Coronary artery (tissue), 2 donors: ENCODE measurements around the gene SLC48A1.

Experiments used
- DNase-seq: peaks from one replicate; pipeline ENCODE4 v3.0.0-alpha.2; 2017; ENCODE audit warnings: low spot score
- H3K27ac ChIP-seq, 2 donors: fragments of 200-600 bp; sonication (generic); one replicate each; pipeline ENCODE4 v1.5.1; 2016 to 2019
- H3K4me3 ChIP-seq: fragments of 200-600 bp; sonication (generic); 2 replicates; pipeline ENCODE4 v1.5.1; 2016; ENCODE audit warnings: mild to moderate bottlenecking, moderate library complexity
- TF ChIP-seq, protein P1 (sequence below): fragments of 200-600 bp; sonication (generic); IDR thresholded peaks from one replicate; pipeline ENCODE4 v1.5.1; 2019; ENCODE audit warnings: antibody characterized with exemption

The SLC48A1 gene

GRCh38 chr12:47747126-47747525, 25.9 kb upstream of the SLC48A1 start:
- DNase-seq = no peak
- Histone ChIP-seq H3K27ac (no peak overlapping the region), H3K4me3 (no peak overlapping the region)
- TF ChIP-seq, protein P1, sequence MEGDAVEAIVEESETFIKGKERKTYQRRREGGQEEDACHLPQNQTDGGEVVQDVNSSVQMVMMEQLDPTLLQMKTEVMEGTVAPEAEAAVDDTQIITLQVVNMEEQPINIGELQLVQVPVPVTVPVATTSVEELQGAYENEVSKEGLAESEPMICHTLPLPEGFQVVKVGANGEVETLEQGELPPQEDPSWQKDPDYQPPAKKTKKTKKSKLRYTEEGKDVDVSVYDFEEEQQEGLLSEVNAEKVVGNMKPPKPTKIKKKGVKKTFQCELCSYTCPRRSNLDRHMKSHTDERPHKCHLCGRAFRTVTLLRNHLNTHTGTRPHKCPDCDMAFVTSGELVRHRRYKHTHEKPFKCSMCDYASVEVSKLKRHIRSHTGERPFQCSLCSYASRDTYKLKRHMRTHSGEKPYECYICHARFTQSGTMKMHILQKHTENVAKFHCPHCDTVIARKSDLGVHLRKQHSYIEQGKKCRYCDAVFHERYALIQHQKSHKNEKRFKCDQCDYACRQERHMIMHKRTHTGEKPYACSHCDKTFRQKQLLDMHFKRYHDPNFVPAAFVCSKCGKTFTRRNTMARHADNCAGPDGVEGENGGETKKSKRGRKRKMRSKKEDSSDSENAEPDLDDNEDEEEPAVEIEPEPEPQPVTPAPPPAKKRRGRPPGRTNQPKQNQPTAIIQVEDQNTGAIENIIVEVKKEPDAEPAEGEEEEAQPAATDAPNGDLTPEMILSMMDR = no peak

GRCh38 chr12:47747596-47748506, 25.2 kb upstream of the SLC48A1 start:
- DNase-seq = no peak
- Histone ChIP-seq H3K27ac (no peak overlapping the region), H3K4me3 (no peak overlapping the region)
- TF ChIP-seq, protein P1 = no peak

GRCh38 chr12:47748507-47748828, 24.6 kb upstream of the SLC48A1 start:
- no peak for DNase-seq
- H3K4me3 ChIP-seq = no peak overlapping the region
- H3K27ac ChIP-seq = no peak overlapping the region
- TF ChIP-seq, protein P1 = no peak

DNA sequence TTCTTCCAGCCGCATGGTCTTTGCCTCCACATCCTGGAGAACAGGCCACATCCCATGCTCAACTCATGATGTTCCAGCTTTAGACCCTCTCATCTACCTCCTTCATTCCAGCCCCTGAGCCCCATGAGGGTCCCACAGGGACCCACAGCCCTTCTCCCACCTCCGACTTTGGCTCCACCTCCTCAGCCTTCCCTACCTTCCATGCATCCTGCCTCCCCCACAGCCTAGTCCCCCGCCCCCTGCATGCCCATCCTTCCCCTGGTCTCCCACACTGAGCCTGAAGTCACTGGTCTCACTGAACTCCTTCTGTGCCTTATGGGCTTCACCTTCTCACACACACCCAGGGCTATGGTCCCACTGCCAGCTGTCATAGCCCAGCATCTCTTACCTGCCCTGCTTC, 24.1 kb upstream of the SLC48A1 start:
- no peak overlapping the region for H3K27ac ChIP-seq
- H3K4me3 ChIP-seq = no peak overlapping the region
- TF ChIP-seq, protein P1 = no peak
- no peak for DNase-seq

GRCh38 chr12:47750229-47750798, 22.7 kb upstream of the SLC48A1 start:
- DNase-seq = no peak
- Histone ChIP-seq H3K27ac (no peak overlapping the region), H3K4me3 (no peak overlapping the region)
- TF ChIP-seq, protein P1 = no peak

DNA sequence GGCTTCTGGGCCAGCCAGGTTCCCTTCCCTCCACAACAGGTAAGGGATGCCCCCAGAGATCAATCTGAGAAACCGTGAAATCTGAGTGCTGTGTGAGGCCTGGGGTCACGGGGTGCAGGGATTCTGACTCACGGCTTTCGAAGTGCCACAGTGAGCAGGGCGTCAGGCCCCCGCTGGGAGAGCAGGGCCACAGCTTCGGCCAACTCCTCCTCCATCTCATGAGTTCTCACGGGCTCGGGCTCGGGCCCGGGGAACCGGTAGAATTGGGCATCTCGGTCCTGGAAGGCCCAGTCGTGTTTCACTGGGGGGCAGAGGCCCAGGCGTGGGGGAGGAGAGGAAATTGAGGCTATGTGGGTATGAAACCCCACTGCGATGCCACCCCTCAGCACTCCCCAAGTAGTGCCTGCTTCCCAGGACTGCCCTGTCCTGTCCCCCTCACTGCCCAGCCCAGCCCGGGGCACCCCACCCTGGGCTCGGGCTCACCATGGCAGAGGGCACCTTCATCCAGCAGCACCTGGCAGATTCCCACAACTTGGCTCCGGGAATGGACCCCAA, 22.0 kb upstream of the SLC48A1 start:
- Histone ChIP-seq H3K27ac (no peak overlapping the region), H3K4me3 (no peak overlapping the region)
- TF ChIP-seq, protein P1 = no peak
- no peak for DNase-seq
